Myocyte (in vitro differentiated cells): Measurements from ENCODE around the gene RPS3. TPM values are rescaled to one million over a fixed set of nuclear protein-coding genes. Genes with fewer than 3 reads are reported as not detected.

Experiments
- DNase-seq: peaks from one replicate; pipeline ENCODE4 v3.0.0-alpha.2; 2012; ENCODE audit warnings: low read depth
- total RNA-seq: library from RNA; depleted of rRNA; stranded (reverse); fragments of >200 nt; gene quantifications from 2 replicates; pipeline ENCODE4 v1.2.3, GENCODE V29; 2014

The RPS3 gene
- total RNA-seq, 1 donor from 2014 or later: 822 TPM

- DNase-seq: peak; percentile 95
These were observed 14.5 kb downstream of the RPS3 start for GRCh38 chr11:75413864-75414263.

DNA sequence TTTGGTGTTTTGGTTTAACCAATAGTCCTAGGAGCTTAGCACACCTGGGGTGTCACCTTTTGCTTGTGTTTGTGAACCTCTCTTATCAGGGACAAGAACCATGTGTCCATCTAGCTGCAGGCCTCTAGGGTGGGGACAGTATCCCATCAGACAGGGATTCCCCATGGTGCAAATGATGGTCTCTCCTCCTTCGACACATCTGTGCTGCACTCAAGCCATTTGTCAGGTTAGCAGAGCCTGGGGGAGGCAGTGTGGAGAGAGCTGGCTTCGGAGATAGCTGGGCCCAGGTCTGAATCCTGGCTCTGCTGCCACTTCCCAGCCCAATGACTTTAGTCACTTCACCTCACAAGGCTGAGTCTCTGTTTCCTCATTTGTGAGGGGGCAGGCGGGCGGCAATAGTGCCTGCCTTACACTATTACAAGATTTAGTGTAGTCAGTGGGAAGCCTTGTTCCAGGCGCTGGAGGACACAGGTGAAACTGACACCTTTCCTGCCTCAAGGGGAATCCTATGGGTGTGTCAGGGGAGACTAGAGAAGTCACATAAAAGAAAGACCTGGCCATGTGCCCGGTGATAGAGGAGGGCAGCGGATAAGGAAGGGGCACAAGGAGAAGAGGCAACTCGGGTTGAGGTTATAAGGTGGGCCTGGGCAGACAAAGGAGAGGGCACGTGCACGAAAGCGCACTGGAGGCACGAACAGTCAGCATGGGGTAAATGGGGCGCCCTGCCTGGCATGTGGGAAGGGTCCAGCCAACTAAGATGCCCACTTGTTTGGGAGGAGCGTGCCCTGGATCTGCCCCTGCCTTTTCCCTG, 21.1 kb downstream of the RPS3 start:
- no peak for DNase-seq

GRCh38 chr11:75421035-75421602, 21.8 kb downstream of the RPS3 start:
- DNase-seq: no peak

DNA sequence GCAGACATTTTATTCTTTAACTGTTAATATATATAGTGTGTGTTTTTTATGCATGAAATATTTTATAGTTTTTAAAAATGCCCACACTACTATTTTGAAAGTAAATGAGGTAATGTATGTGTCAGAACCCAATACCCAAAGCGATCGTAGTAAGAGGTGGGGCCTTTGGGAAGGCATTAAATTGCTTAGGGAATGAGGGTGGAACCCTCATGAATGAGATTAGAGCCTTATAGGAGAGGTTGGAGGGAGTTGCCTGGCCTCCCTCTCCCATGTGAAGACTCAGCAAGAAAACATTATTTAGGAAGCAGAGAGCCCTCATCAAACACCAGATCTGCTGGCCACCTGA, 22.6 kb downstream of the RPS3 start:
- no peak for DNase-seq

GRCh38 chr11:75422248-75423231, 23.2 kb downstream of the RPS3 start:
- no peak for DNase-seq

GRCh38 chr11:75423721-75424120, 24.4 kb downstream of the RPS3 start:
- no peak for DNase-seq

DNA sequence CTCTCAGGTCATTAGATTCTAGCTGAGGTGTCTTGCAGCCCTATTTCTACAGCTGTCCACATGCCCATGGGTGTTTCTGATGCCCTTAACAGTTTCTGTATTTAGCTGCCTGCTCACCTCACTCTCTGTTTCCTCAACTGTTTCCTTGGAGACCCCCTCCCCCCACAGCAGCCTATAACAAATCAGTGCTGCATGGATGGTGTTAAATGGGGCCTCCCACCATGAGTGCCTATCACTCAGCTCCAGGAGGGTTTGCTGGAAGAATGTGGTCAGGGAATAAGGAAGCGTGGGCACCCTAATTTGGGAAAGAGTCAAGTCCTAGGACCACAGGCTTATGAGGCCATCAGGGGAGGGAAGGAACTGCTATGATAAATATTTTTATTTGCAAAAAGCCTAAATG, 25.1 kb downstream of the RPS3 start:
- DNase-seq: peak; percentile 82

DNA sequence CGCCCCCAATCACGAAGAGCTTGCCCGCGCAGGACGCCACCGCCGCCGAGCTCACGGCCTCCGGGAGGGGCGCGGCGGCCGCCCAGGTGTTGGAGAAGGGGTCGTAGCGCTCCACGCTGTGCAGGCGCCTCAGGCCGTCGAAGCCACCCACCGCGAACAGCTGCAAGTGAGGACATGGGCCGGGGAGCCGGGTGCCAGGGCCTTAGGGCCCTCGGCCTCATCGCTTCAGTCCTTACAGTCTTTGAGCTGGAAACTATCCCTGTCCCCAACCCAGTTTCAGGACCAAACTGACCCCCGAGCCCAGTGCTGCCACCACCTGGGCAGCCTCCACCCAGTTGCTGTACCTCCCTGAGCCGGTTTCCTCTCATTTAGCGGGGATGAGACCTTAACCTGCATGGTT, 26.1 kb downstream of the RPS3 start:
- no peak for DNase-seq

DNA sequence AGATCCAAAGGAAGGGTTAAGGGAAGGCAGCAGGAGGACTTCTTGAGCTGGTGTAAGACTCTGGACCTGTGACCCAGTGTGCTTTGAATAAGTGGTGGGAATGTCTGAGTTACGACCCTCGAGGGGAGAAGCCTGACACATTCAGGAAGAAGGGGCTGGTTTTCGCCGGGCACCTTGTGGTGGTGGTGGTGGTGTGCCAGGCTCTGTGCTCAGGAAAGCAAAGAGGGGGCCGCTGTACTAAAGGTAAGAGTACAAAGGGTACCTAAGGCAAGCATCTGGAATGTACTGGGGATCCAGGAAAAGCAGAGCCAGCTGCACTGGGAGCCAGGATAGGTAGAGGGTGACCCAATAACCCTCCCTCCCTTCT, 27.4 kb downstream of the RPS3 start:
- no peak for DNase-seq

- DNase-seq: no peak
These were observed 27.9 kb downstream of the RPS3 start for GRCh38 chr11:75427181-75427580.

- peak; percentile 95 for DNase-seq
These were observed 29.0 kb downstream of the RPS3 start for GRCh38 chr11:75428281-75428724.

- no peak for DNase-seq
These were observed 29.8 kb downstream of the RPS3 start for GRCh38 chr11:75428989-75429640.

- DNase-seq: no peak
These were observed 30.3 kb downstream of the RPS3 start for GRCh38 chr11:75429641-75429901.

GRCh38 chr11:75429902-75430713, 30.8 kb downstream of the RPS3 start:
- DNase-seq: peak; percentile 65

DNA sequence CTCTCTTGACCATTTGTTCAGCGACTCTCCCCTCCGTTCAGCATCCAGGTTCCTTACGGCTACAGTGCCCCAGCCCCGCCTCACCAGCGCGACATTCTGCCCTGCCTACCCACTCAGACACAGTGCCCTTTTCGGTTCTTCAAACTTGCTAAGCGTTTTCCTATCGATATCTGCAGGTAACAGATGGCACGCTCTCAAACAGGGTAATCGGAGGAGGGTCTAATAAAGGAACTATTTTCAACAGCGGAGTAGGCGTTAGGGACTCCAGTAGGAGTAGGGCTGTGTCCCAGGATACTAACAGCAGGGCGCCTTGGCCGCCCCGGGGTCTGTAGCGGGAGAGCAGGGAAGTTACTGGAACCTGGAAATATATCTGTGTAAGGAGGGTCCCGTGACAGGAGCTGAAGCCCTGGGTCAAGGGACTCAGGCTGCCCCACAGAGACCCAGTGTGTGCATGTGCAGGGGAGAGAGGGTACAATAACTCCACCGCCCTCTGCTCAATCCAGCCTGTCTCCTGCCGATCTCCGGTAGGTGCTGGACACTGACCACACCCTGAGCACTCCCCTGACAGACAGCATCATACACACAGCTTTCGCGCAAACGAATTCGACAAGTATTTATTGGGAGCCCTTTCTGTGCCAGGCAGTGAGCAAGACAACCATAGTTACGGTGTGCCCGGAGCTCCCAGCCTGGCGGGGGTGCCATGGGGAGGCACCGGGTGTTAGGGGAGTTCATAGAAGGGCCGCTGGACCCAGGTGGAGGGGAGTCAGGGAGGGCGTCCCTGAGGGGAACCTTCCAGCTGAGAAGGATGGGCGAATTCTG, 31.6 kb downstream of the RPS3 start:
- DNase-seq: no peak

DNA sequence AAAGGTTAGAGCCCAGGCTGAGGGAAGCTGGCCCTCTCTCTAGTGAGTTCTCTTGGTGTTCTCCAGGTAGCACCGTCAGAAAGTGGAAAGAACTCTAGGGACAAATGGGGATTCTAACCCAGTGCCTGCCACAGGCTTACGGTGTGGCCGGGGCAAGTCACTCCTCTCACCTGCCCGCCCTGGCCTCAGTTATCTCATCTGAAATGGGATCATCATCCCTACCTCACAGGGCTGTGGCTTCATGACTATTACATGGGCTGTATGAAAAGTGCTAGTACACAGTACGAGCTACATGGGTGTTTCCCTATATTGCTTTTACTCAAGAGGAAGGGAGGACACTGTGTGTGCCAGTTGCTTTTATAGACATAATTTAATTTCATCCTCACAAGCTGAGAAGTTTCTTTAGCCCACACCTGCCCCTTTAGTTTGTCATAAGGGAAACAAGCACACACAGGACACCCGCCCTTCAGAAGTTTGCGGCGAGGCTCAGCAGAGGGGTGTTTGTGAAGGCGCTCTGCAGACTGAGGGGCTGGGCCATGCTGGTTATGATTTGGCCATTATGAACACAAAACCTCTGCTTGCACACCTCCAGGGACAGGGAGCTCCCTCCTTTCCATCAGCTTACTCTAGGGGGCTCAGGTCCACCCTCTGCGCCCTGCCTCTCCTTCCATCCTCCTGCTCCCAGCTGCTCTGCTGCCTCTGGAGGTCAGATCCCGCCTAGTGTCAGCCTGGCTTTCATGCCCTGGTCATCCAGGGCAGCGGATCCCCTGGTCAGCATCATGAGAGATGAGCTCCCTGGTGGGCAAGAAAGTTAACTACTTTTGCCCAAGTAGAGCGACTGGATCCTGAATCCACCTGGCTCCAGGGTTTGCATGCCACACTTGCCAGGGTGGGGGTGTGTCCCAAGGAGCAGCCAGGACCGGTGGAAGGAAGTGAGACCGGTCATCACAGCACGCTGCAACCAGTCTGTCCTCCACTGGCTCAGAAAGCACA, 32.5 kb downstream of the RPS3 start:
- no peak for DNase-seq

GRCh38 chr11:75432911-75433321, 33.6 kb downstream of the RPS3 start, which contains the start of gene KLHL35:
TSS of gene KLHL35 (minus strand) at chr11:75433203. CDS start at chr11:75430629, 2,574 bp downstream.
- DNase-seq: no peak

DNA sequence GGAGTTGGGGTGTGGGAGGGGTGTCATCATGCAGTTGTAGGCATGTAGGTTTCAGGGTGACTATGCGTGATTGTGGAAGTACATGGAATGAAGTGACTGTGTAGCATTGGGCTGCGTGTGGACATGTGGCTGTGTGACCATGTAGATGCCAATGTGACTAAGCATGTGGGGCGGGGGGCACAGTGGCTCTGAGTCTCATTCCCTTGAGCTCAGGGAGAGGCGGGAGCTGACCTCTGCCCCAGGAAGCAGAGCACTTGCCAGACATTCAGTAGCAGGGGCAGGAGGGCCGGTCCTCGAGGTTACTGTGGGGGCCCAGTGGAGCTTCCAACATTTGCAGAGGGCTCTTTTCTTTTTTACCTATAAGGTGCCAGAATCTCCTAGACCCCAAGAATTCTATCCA, 34.1 kb downstream of the RPS3 start:
- no peak for DNase-seq

DNA sequence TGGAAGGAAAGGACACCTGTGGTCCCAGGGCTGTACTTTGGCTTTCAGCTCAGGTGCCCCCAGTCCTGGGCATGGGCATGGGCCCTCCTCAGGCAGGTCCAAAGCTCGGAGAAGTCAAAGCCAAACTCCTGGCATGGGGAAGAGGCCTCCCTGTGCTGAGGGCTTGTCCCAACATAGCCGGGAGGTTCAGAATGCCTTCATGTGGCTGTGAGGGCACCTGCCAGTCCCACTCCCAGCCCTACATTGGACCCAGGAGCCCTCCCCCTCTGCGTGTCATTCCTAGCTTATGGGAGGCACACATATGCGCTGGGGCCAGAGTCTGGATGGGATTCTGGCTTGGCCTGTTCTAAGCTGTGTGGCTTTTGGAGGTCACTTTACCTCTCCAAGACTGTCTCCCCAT, 34.7 kb downstream of the RPS3 start:
- no peak for DNase-seq
